Activated B cell treated with CpG ODN at 0.5 μM for 24 hours (primary cell): ENCODE measurements around the gene SLC18B1. TPM values are rescaled to one million over a fixed set of nuclear protein-coding genes. Genes with fewer than 3 reads are reported as not detected.
A peak's percentile ranks its signal among the peaks of the same experiment; 100 is the strongest.

ENCODE experiments used
- ATAC-seq: fragments of 200-7000 bp; cut with Tn5 transposase; one replicate; pipeline ENCODE4 v1.10.0; 2021; ENCODE audit warnings: low read depth, mild to moderate bottlenecking, moderate library complexity
- CTCF ChIA-PET: fragments of 350-600 bp; sonication (Branson Sonifier 250); formaldehyde crosslinking; loops from one replicate; lab custom pipeline; 2021; ENCODE audit warnings: antibody characterized with exemption; lab: Charles Lee
- POLR2A ChIA-PET: fragments of 350-600 bp; sonication (Branson Sonifier 250); formaldehyde crosslinking; loops from one replicate; lab custom pipeline; 2021; ENCODE audit warnings: antibody characterized with exemption; lab: Charles Lee
- DNase-seq: peaks from one replicate; pipeline ENCODE4 v3.0.0; 2022
- H3K27ac Mint-ChIP-seq: one replicate; pipeline ENCODE4 v1.8.0; 2020; ENCODE audit warnings: mixed read lengths
- H3K27me3 Mint-ChIP-seq: one replicate; pipeline ENCODE4 v1.8.0; 2021; ENCODE audit warnings: mixed read lengths
- H3K36me3 Mint-ChIP-seq: one replicate; pipeline ENCODE4 v1.8.0; 2021; ENCODE audit warnings: low read depth, mixed read lengths
- H3K4me1 Mint-ChIP-seq: one replicate; pipeline ENCODE4 v1.8.0; 2021; ENCODE audit warnings: mixed read lengths
- H3K4me3 Mint-ChIP-seq: one replicate; pipeline ENCODE4 v1.8.0; 2020; ENCODE audit warnings: mild to moderate bottlenecking, mixed read lengths
- H3K9me3 Mint-ChIP-seq: one replicate; pipeline ENCODE4 v1.8.0; 2020; ENCODE audit warnings: mixed read lengths
- intact Hi-C: fragments of 100-400 bp; cut with micrococcal nuclease; formaldehyde crosslinking; loops from one replicate; pipeline ENCODE4 v1.15.1; 2024
- total RNA-seq: library from RNA; stranded (reverse); gene quantifications from 2 replicates; pipeline ENCODE4 v1.2.3, GENCODE V29; 2022
- TF ChIP-seq, protein P1 (sequence below): fragments of 200-600 bp; IDR thresholded peaks from one replicate; pipeline ENCODE4 v1.8.0; 2022; ENCODE audit warnings: antibody characterized with exemption, mild to moderate bottlenecking

Gene SLC18B1
- total RNA-seq, 1 donor from 2014 or later = 8.1 TPM

- TF ChIP-seq, protein P1, sequence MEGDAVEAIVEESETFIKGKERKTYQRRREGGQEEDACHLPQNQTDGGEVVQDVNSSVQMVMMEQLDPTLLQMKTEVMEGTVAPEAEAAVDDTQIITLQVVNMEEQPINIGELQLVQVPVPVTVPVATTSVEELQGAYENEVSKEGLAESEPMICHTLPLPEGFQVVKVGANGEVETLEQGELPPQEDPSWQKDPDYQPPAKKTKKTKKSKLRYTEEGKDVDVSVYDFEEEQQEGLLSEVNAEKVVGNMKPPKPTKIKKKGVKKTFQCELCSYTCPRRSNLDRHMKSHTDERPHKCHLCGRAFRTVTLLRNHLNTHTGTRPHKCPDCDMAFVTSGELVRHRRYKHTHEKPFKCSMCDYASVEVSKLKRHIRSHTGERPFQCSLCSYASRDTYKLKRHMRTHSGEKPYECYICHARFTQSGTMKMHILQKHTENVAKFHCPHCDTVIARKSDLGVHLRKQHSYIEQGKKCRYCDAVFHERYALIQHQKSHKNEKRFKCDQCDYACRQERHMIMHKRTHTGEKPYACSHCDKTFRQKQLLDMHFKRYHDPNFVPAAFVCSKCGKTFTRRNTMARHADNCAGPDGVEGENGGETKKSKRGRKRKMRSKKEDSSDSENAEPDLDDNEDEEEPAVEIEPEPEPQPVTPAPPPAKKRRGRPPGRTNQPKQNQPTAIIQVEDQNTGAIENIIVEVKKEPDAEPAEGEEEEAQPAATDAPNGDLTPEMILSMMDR = no peak
- Mint-ChIP-seq H3K4me3 (no peak overlapping the region), H3K27me3 (no peaks in the 10 kb centered on the region), H3K27ac (peak overlapping the region; percentile 14), H3K9me3 (no peaks in the 10 kb centered on the region), H3K36me3 (peaks cover 12% of the 10 kb centered on the region), H3K4me1 (peaks cover 44% of the 10 kb centered on the region)
- ChIA-PET POLR2A (interaction anchor here (6.5 kb wide), 1 partner anchor 55 kb away, joined by 48 read pairs; the partner anchor contains the start of gene RPS12), CTCF (no interaction called here)
- DNase-seq (no peak), ATAC-seq (no peak)
- intact Hi-C loops = no loop called here
Measured at GRCh38 chr6:132760256-132760655, 38.2 kb downstream of the SLC18B1 start.

- TF ChIP-seq, protein P1 = no peak
- H3K27ac Mint-ChIP-seq = no peak overlapping the region
- H3K4me3 Mint-ChIP-seq = no peak overlapping the region
- ChIA-PET POLR2A (interaction anchor here (0.7 to 1.9 kb wide), 2 partner anchors 20 to 54 kb away, joined by 3 to 6 read pairs; no protein-coding TSS in a partner anchor), CTCF (no interaction called here)
- no peaks in the 10 kb centered on the region for H3K27me3 Mint-ChIP-seq
- H3K9me3 Mint-ChIP-seq = no peaks in the 10 kb centered on the region
- intact Hi-C loops = no loop called here
- H3K36me3 Mint-ChIP-seq = peaks cover 17% of the 10 kb centered on the region
- ATAC-seq (no peak), DNase-seq (no peak)
- H3K4me1 Mint-ChIP-seq = peaks cover 41% of the 10 kb centered on the region
Measured at GRCh38 chr6:132758689-132759088, 39.7 kb downstream of the SLC18B1 start.

GRCh38 chr6:132752255-132752654, 46.2 kb downstream of the SLC18B1 start:
- ChIA-PET CTCF (no interaction called here), POLR2A (no interaction called here)
- ATAC-seq (no peak), DNase-seq (no peak)
- H3K27me3 Mint-ChIP-seq = no peaks in the 10 kb centered on the region
- no peak overlapping the region for H3K4me3 Mint-ChIP-seq
- TF ChIP-seq, protein P1 = no peak
- no peak overlapping the region for H3K27ac Mint-ChIP-seq
- H3K4me1 Mint-ChIP-seq = peaks cover 43% of the 10 kb centered on the region
- intact Hi-C loops = no loop called here
- H3K9me3 Mint-ChIP-seq = no peaks in the 10 kb centered on the region
- H3K36me3 Mint-ChIP-seq = peaks cover 58% of the 10 kb centered on the region

DNA sequence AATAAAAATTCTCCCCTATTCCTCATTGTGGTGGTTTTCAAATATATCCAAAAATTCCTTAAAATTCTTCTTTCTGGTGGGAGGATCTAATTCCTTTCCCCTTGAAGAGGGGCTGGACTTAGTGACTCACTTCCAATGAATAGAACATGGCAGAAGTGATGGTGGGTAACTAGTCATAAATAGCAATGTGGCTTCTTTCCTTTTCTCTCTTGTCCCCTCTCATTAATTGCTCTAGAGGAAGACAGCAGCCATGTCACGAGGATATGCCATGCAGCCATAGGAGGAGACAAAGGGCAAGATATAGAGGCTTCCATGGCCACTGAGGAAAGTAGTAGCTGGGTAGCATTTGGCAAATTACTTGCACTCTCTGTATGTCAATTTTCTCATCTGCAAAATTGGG, 46.6 kb downstream of the SLC18B1 start:
- peaks cover 43% of the 10 kb centered on the region for H3K4me1 Mint-ChIP-seq
- DNase-seq (no peak), ATAC-seq (no peak)
- TF ChIP-seq, protein P1 = no peak
- no peak overlapping the region for H3K4me3 Mint-ChIP-seq
- intact Hi-C loops = no loop called here
- H3K36me3 Mint-ChIP-seq = peaks cover 63% of the 10 kb centered on the region
- CTCF ChIA-PET = no interaction called here
- POLR2A ChIA-PET = no interaction called here
- no peaks in the 10 kb centered on the region for H3K27me3 Mint-ChIP-seq
- no peaks in the 10 kb centered on the region for H3K9me3 Mint-ChIP-seq
- peak overlapping the region; percentile 84 for H3K27ac Mint-ChIP-seq

DNA sequence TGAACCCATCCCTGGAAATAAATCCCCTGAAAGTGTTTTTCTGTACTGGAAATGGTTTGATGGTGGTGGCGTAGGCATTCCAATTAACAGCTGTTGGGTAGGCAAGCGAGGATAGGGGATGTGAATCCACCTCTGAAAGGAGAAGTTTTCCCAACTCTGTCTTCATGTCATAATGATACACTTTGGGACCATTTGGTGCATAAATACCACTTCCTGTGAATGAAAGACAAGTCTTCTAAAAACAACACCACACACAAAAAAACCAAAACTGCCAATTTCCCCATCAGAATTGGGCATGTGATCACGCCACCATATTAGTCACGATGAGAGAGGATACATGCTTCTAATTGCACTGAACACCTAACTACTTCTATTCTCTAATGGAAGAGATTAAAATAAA, 47.1 kb downstream of the SLC18B1 start:
- DNase-seq (no peak), ATAC-seq (peak; percentile 16)
- peaks cover 68% of the 10 kb centered on the region for H3K36me3 Mint-ChIP-seq
- no peaks in the 10 kb centered on the region for H3K9me3 Mint-ChIP-seq
- ChIA-PET POLR2A (interaction anchor here (0.6 to 3.0 kb wide), 4 partner anchors 12 to 217 kb away, joined by 4 to 10 read pairs (median 5); no protein-coding TSS in a partner anchor), CTCF (no interaction called here)
- intact Hi-C loops = no loop called here
- peak overlapping the region; percentile 84 for H3K27ac Mint-ChIP-seq
- TF ChIP-seq, protein P1 = no peak
- no peaks in the 10 kb centered on the region for H3K27me3 Mint-ChIP-seq
- H3K4me1 Mint-ChIP-seq = peaks cover 43% of the 10 kb centered on the region
- H3K4me3 Mint-ChIP-seq = peak overlapping the region; percentile 66
